A549 (cell line): ENCODE data around the gene STAT4.

Experiments
- CEBPB ChIP-seq, 2 experiments: fragments of >200 bp in 1 of 2; sonication (Bioruptor Twin) in 1 of 2; formaldehyde crosslinking in 1 of 2; IDR thresholded peaks; 2 replicates each; pipeline ENCODE4 v1.6.1; 2012 to 2016
- CHD4 ChIP-seq: fragments of 200-600 bp; sonication (generic); IDR thresholded peaks from 2 replicates; pipeline ENCODE4 v1.6.1; 2016; ENCODE audit warnings: antibody characterized with exemption, mild to moderate bottlenecking, borderline replicate concordance
- CTCF ChIP-seq: fragments of >200 bp; sonication (Bioruptor Twin); formaldehyde crosslinking; IDR thresholded peaks from 3 replicates; pipeline ENCODE4 v1.5.1; 2016
- NFE2L2 ChIP-seq: fragments of 150-350 bp; conservative IDR thresholded peaks from 2 replicates; pipeline ENCODE4 v1.6.1; 2014; ENCODE audit warnings: low read length
- POLR2A ChIP-seq: IDR thresholded peaks from 2 replicates; pipeline ENCODE4 v1.6.1; 2012; ENCODE audit warnings: mild to moderate bottlenecking, low read length
- RAD21 ChIP-seq, 2 experiments: fragments of >200 bp in 1 of 2; sonication (Bioruptor Twin) in 1 of 2; formaldehyde crosslinking in 1 of 2; IDR thresholded peaks in 1 of 2; conservative IDR thresholded peaks in 1 of 2; 2 replicates in 1 of 2; 3 replicates in 1 of 2; pipeline ENCODE4 v1.6.1; 2012 to 2018; ENCODE audit warnings: inconsistent platforms in 1 of 2
- RCOR1 ChIP-seq: fragments of 150-350 bp; IDR thresholded peaks from 2 replicates; pipeline ENCODE4 v1.6.1; 2014; ENCODE audit warnings: antibody characterized with exemption, low read length, low read depth
- ZNF302 ChIP-seq: fragments of 250-450 bp; sonication (Bioruptor Pico); IDR thresholded peaks from 2 replicates; pipeline ENCODE4 v1.9.0; 2021; ENCODE audit warnings: inconsistent platforms, mild to moderate bottlenecking, moderate library complexity

GRCh38 chr2:190984595-190984994 is 166.2 kb downstream of the STAT4 start:
- TF ChIP-seq CTCF (no peak), RCOR1 (no peak), RAD21 (conservative IDR thresholded peaks at IDR 0.05 in 1 of 2, IDR thresholded peaks at IDR 0.05 in 1 of 2) (no peak), POLR2A (no peak), NFE2L2 (no peak), ZNF302 (CRISPR knock-in tag) (no peak), CEBPB (IDR thresholded peaks at IDR 0.05) (no peak), CHD4 (no peak)
